PC-3 (cell line): ENCODE data around the gene CERS1. TPM values are rescaled to one million over a fixed set of nuclear protein-coding genes. Genes with fewer than 3 reads are reported as not detected.

Source experiments
- ATAC-seq: fragments of 200-7000 bp; cut with Tn5 transposase; 2 replicates; pipeline ENCODE4 v1.9.1; 2020; ENCODE audit warnings: mild to moderate bottlenecking, moderate library complexity
- BruUV-seq: library from RNA; stranded (reverse); fragments of 400-500 nt; replicated peaks from 2 replicates; lab custom pipeline; 2021; lab: Mats Ljungman, UMichigan
- CTCF ChIA-PET: fragments of 300-600 bp; sonication (Branson Sonifier 250); formaldehyde crosslinking; loops from one replicate; lab custom pipeline; 2022; ENCODE audit warnings: antibody characterized with exemption; lab: Charles Lee
- POLR2A ChIA-PET: fragments of 300-600 bp; sonication (Branson Sonifier 250); formaldehyde crosslinking; loops from one replicate; lab custom pipeline; 2022; ENCODE audit warnings: antibody characterized with exemption; ENCODE audit not compliant: unreplicated experiment; lab: Charles Lee
- DNase-seq: peaks from one replicate; pipeline ENCODE4 v3.0.0-alpha.2; 2015
- H2AFZ ChIP-seq: fragments of 300-600 bp; sonication (generic); 2 replicates; pipeline ENCODE4 v1.6.0; 2016; ENCODE audit warnings: antibody characterized with exemption, low read length
- H3F3A ChIP-seq: fragments of 300-600 bp; sonication (generic); one replicate; pipeline ENCODE4 v1.6.0; 2017; ENCODE audit warnings: antibody characterized with exemption, low read length, control low read depth, mild to moderate bottlenecking; ENCODE audit not compliant: unreplicated experiment
- H3K27ac ChIP-seq: fragments of 300-600 bp; sonication (generic); 2 replicates; pipeline ENCODE4 v1.5.1; 2016; ENCODE audit warnings: mild to moderate bottlenecking, low read length
- H3K27me3 ChIP-seq: fragments of 300-600 bp; sonication (generic); 2 replicates; pipeline ENCODE4 v1.6.1; 2016; ENCODE audit warnings: low read length, mixed read lengths
- H3K36me3 ChIP-seq: fragments of 300-600 bp; sonication (generic); 2 replicates; pipeline ENCODE4 v1.6.1; 2016; ENCODE audit warnings: low read depth, mixed run types, low read length, mixed read lengths
- H3K4me1 ChIP-seq: fragments of 300-600 bp; sonication (generic); 2 replicates; pipeline ENCODE4 v1.5.1; 2016; ENCODE audit warnings: low read length; ENCODE audit not compliant: insufficient read depth
- H3K4me2 ChIP-seq: fragments of 300-600 bp; sonication (generic); 2 replicates; pipeline ENCODE4 v1.6.0; 2016; ENCODE audit warnings: low read length
- H3K4me3 ChIP-seq: fragments of 300-600 bp; sonication (generic); 2 replicates; pipeline ENCODE4 v1.5.1; 2016; ENCODE audit warnings: mild to moderate bottlenecking, low read length, mixed read lengths
- H3K79me2 ChIP-seq: fragments of 300-600 bp; sonication (generic); 2 replicates; pipeline ENCODE4 v1.6.1; 2017; ENCODE audit warnings: low read length, mixed read lengths
- H3K9ac ChIP-seq: fragments of 300-600 bp; sonication (generic); 2 replicates; pipeline ENCODE4 v1.6.0; 2016; ENCODE audit warnings: mild to moderate bottlenecking, low read length
- H3K9me2 ChIP-seq: fragments of 300-600 bp; sonication (generic); replicated peaks from 2 replicates; pipeline ENCODE4 v1.6.1; 2016; ENCODE audit warnings: mixed run types, low read length, mixed read lengths
- H3K9me3 ChIP-seq: fragments of 300-600 bp; sonication (generic); 2 replicates; pipeline ENCODE4 v1.6.1; 2016; ENCODE audit warnings: low read length, mixed read lengths
- H4K20me1 ChIP-seq: fragments of 300-600 bp; sonication (generic); 2 replicates; pipeline ENCODE4 v1.6.1; 2016; ENCODE audit warnings: low read length, mixed read lengths
- CTCF ChIP-seq: fragments of 300-600 bp; sonication (generic); conservative IDR thresholded peaks from 2 replicates; pipeline ENCODE4 v1.5.1; 2017; ENCODE audit warnings: antibody characterized with exemption, low read depth, mild to moderate bottlenecking, low read length
- EZH2 ChIP-seq: fragments of 300-600 bp; sonication (generic); IDR thresholded peaks from one replicate; pipeline ENCODE4 v1.6.1; 2017; ENCODE audit warnings: antibody characterized with exemption, mild to moderate bottlenecking, low read length; ENCODE audit not compliant: unreplicated experiment
- EZH2phosphoT487 ChIP-seq: fragments of 300-600 bp; sonication (generic); IDR thresholded peaks from 2 replicates; pipeline ENCODE4 v1.6.1; 2018; ENCODE audit warnings: mild to moderate bottlenecking, antibody characterized with exemption, low read length, borderline replicate concordance
- intact Hi-C: fragments of 100-400 bp; cut with micrococcal nuclease; formaldehyde crosslinking; loops from 2 replicates; pipeline ENCODE4 v1.9.0; 2023
- total RNA-seq: library from RNA; depleted of rRNA; stranded (reverse); fragments of >200 nt; gene quantifications from 2 replicates; pipeline ENCODE4 v1.2.3, GENCODE V29; 2014

The CERS1 gene
- total RNA-seq, 1 experiment from 2014 or later: 0.95 TPM

- DNase-seq (no peak), ATAC-seq (no peak)
- Histone ChIP-seq H3F3A (no peaks in the 10 kb centered on the region), H3K4me3 (no peak overlapping the region), H3K4me2 (no peak overlapping the region), H3K79me2 (peaks cover 31% of the 10 kb centered on the region), H2AFZ (no peak overlapping the region), H3K27ac (no peak overlapping the region), H3K4me1 (no peaks in the 10 kb centered on the region), H4K20me1 (0 out of 2 replicates have a peak, but pooled peaks cover 6% of the 10 kb centered on the region), H3K9ac (no peak overlapping the region), H3K36me3 (peaks cover 18% of the 10 kb centered on the region; the same call in 1 of the 2 replicates), H3K9me3 (no peaks in the 10 kb centered on the region), H3K9me2 (no peaks in the 10 kb centered on the region), H3K27me3 (no peaks in the 10 kb centered on the region)
- CTCF ChIA-PET: no interaction called here
- BruUV-seq: no TSS peak
- POLR2A ChIA-PET: no interaction called here
- no peak for TF ChIP-seq EZH2phosphoT487
- TF ChIP-seq EZH2: no peak
- no peak for TF ChIP-seq CTCF
- intact Hi-C loops: no loop called here
These were observed 15.0 kb upstream of the CERS1 start for GRCh38 chr19:18910801-18911436.

- no peak overlapping the region for H3K4me3 ChIP-seq
- no peaks in the 10 kb centered on the region for H3K9me2 ChIP-seq
- H3K4me2 ChIP-seq: no peak overlapping the region
- TF ChIP-seq CTCF: no peak
- TF ChIP-seq EZH2phosphoT487: no peak
- no peak for TF ChIP-seq EZH2
- DNase-seq: no peak
- H3K27me3 ChIP-seq: no peaks in the 10 kb centered on the region
- intact Hi-C loops: no loop called here
- CTCF ChIA-PET: no interaction called here
- H3K27ac ChIP-seq: no peak overlapping the region
- no peak overlapping the region for H2AFZ ChIP-seq
- 0 out of 2 replicates have a peak, but pooled peaks cover 6% of the 10 kb centered on the region for H4K20me1 ChIP-seq
- H3F3A ChIP-seq: no peaks in the 10 kb centered on the region
- H3K36me3 ChIP-seq: peaks cover 11% of the 10 kb centered on the region; the same call in 1 of the 2 replicates
- no peak overlapping the region for H3K9ac ChIP-seq
- peaks cover 22% of the 10 kb centered on the region for H3K79me2 ChIP-seq
- no peaks in the 10 kb centered on the region for H3K4me1 ChIP-seq
- H3K9me3 ChIP-seq: no peaks in the 10 kb centered on the region
- no TSS peak for BruUV-seq
- POLR2A ChIA-PET: no interaction called here
- ATAC-seq: no peak
These were observed 14.1 kb upstream of the CERS1 start for GRCh38 chr19:18910010-18910409.

GRCh38 chr19:18908917-18909619 lies 13.1 kb upstream of the CERS1 start:
- H3K9me3 ChIP-seq: no peaks in the 10 kb centered on the region
- ATAC-seq (no peak), DNase-seq (no peak)
- no peaks in the 10 kb centered on the region for H3F3A ChIP-seq
- H3K9me2 ChIP-seq: no peaks in the 10 kb centered on the region
- H3K36me3 ChIP-seq: peaks cover 10% of the 10 kb centered on the region; the same call in 1 of the 2 replicates
- no peak overlapping the region for H3K4me3 ChIP-seq
- no TSS peak for BruUV-seq
- no peak overlapping the region for H3K4me2 ChIP-seq
- TF ChIP-seq EZH2 (no peak), EZH2phosphoT487 (no peak)
- no peak overlapping the region for H3K27ac ChIP-seq
- no peak overlapping the region for H2AFZ ChIP-seq
- H4K20me1 ChIP-seq: 0 out of 2 replicates have a peak, but pooled peaks cover 6% of the 10 kb centered on the region
- no peak overlapping the region for H3K9ac ChIP-seq
- ChIA-PET POLR2A (no interaction called here), CTCF (no interaction called here)
- no peaks in the 10 kb centered on the region for H3K4me1 ChIP-seq
- intact Hi-C loops: no loop called here
- H3K79me2 ChIP-seq: peaks cover 12% of the 10 kb centered on the region
- H3K27me3 ChIP-seq: no peaks in the 10 kb centered on the region
